ENCODE data around the gene CEP104. TPM values are rescaled to one million over a fixed set of nuclear protein-coding genes. Genes with fewer than 3 reads are reported as not detected.

CEP104 gene
- total and polyA plus RNA-seq, 9 of the 15 experiments (the other 6 are each of a cell fraction or from before 2014, with no cell fraction given): 11.2 to 63.4 (median 42.6) TPM

DNA sequence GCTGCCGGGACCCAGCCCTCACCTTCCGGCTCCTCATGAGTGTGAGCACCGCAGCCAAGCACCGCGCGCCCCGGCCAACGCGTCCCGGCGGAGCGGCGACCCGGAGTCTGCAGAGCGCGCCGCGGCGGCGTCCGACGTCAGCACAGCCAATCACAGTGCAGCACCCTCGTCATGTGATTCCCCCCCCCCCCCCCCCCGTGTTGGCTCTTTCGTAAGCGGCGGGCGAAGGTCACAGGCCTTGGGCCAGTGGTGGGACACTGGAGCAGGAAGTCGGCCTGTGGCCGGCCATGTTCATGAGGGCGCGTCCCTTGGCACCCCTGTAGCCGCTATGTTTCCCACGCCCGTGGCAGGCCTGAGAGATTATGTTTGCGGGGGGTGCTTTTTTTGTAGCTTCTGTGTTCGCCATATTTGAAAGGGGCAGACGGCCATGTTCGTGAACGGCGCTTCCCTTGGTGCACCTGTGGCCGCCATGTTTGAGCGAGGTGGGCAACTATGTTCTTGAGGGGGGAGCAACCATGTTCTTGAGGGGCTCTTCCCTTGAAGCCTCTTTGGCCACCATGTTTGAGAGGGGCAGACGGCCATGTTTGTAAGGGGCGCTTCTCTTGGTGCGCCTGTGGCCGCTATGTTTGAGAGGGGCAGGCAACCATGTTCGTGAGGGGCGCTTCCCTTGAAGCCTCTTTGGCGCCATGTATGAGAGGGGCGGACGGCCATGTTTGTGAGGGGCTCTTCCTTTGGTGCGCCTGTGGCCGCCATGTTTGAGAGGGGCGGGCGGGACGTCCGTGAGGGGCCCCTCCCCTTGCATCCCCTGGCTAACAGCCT lies 43.3 kb upstream of the CEP104 start, which contains the start of gene C1orf174 (continued):
- TF ChIP-seq, protein P1, sequence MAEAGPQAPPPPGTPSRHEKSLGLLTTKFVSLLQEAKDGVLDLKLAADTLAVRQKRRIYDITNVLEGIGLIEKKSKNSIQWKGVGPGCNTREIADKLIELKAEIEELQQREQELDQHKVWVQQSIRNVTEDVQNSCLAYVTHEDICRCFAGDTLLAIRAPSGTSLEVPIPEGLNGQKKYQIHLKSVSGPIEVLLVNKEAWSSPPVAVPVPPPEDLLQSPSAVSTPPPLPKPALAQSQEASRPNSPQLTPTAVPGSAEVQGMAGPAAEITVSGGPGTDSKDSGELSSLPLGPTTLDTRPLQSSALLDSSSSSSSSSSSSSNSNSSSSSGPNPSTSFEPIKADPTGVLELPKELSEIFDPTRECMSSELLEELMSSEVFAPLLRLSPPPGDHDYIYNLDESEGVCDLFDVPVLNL (CRISPR knock-in tag; IDR thresholded peaks at IDR 0.05; ENCODE audit: low read depth): peak; percentile 66; the same call in 1 of the 2 replicates
- peak in 1 of 2 experiments; percentile 20; a peak in 1 of 4 replicates for TF ChIP-seq TBL1XR1 (IDR thresholded peaks at IDR 0.05; ENCODE audit: low read length in 2 of 2)
- TF ChIP-seq, protein P2, sequence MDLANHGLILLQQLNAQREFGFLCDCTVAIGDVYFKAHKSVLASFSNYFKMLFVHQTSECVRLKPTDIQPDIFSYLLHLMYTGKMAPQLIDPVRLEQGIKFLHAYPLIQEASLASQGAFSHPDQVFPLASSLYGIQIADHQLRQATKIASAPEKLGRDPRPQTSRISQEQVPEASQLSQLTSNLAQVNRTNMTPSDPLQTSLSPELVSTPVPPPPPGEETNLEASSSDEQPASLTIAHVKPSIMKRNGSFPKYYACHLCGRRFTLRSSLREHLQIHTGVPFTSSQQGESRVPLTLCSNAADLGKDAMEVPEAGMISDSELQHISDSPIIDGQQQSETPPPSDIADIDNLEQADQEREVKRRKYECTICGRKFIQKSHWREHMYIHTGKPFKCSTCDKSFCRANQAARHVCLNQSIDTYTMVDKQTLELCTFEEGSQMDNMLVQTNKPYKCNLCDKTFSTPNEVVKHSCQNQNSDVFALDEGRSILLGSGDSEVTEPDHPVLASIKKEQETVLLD (IDR thresholded peaks at IDR 0.05): no peak; the same call in 1 of the 2 replicates
- no peak for TF ChIP-seq LARP7 (IDR thresholded peaks at IDR 0.05)
- TF ChIP-seq ZNF311 (CRISPR knock-in tag; IDR thresholded peaks at IDR 0.05): peak; percentile 60; the same call in 1 of the 2 replicates
- TF ChIP-seq BMI1 (IDR thresholded peaks at IDR 0.05; ENCODE audit: low read length): no peak
- TF ChIP-seq, protein P3, sequence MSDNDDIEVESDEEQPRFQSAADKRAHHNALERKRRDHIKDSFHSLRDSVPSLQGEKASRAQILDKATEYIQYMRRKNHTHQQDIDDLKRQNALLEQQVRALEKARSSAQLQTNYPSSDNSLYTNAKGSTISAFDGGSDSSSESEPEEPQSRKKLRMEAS (CRISPR knock-in tag; IDR thresholded peaks at IDR 0.05): peak; percentile 81
- TF ChIP-seq BRCA1 (IDR thresholded peaks at IDR 0.05): no peak
- TF ChIP-seq BRCA1 (CRISPR knock-in tag; IDR thresholded peaks at IDR 0.05): no peak
- peak in 1 of 2 experiments; percentile 100; a peak in 2 of 4 replicates for TF ChIP-seq CSDE1 (IDR thresholded peaks at IDR 0.05)
- TF ChIP-seq, protein P4, sequence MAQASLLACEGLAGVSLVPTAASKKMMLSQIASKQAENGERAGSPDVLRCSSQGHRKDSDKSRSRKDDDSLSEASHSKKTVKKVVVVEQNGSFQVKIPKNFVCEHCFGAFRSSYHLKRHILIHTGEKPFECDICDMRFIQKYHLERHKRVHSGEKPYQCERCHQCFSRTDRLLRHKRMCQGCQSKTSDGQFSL (CRISPR knock-in tag; IDR thresholded peaks at IDR 0.05): peak; percentile 98
- TF ChIP-seq, protein P4 (tag; IDR thresholded peaks at IDR 0.05): peak; percentile 41 to 99; a peak in 2 of 4 replicates
- peak; percentile 60 for TF ChIP-seq ASH1L (IDR thresholded peaks at IDR 0.05; ENCODE audit: borderline replicate concordance, low read depth, partially characterized antibody)
- TF ChIP-seq SMAD1 (IDR thresholded peaks at IDR 0.05; ENCODE audit: low read depth, low read length, partially characterized antibody): peak; percentile 48
- TF ChIP-seq ZNF23 (CRISPR knock-in tag; IDR thresholded peaks at IDR 0.05): no peak
- no peak for TF ChIP-seq PTBP1 (IDR thresholded peaks at IDR 0.05; ENCODE audit: low read depth, low read length)
- peak; percentile 87 for TF ChIP-seq CEBPG (CRISPR knock-in tag; IDR thresholded peaks at IDR 0.05)
- peak; percentile 75 to 78 for TF ChIP-seq CEBPG (tag; conservative IDR thresholded peaks at IDR 0.05 in 1 of 2, IDR thresholded peaks at IDR 0.05 in 1 of 2)
- TF ChIP-seq, protein P5, sequence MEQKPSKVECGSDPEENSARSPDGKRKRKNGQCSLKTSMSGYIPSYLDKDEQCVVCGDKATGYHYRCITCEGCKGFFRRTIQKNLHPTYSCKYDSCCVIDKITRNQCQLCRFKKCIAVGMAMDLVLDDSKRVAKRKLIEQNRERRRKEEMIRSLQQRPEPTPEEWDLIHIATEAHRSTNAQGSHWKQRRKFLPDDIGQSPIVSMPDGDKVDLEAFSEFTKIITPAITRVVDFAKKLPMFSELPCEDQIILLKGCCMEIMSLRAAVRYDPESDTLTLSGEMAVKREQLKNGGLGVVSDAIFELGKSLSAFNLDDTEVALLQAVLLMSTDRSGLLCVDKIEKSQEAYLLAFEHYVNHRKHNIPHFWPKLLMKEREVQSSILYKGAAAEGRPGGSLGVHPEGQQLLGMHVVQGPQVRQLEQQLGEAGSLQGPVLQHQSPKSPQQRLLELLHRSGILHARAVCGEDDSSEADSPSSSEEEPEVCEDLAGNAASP (IDR thresholded peaks at IDR 0.05): no peak
- TF ChIP-seq FIP1L1 (IDR thresholded peaks at IDR 0.05; ENCODE audit: low read depth, low read length, poor library complexity, severe bottlenecking): peak; percentile 44
- TF ChIP-seq PTTG1 (tag; IDR thresholded peaks at IDR 0.05; ENCODE audit: low read depth): peak; percentile 75; the same call in 1 of the 2 replicates
- peak; percentile 82 for TF ChIP-seq ETV5 (CRISPR knock-in tag; IDR thresholded peaks at IDR 0.05; ENCODE audit: low read depth)
